Neural progenitor cell (in vitro differentiated cells): Measurements from ENCODE around the gene CYP27B1. TPM values are rescaled to one million over a fixed set of nuclear protein-coding genes. Genes with fewer than 3 reads are reported as not detected.

Experiments
- DNase-seq: peaks from one replicate; pipeline ENCODE4 v3.0.0-alpha.2; 2016; ENCODE audit warnings: low spot score
- H2AFZ ChIP-seq: fragments of 200-600 bp; sonication (generic); replicated peaks from 2 replicates; pipeline ENCODE4 v1.6.1; 2016; ENCODE audit warnings: antibody characterized with exemption
- H3F3A ChIP-seq: fragments of 200-600 bp; sonication (generic); 2 replicates; pipeline ENCODE4 v1.6.1; 2016; ENCODE audit warnings: antibody characterized with exemption, low read depth
- H3K27ac ChIP-seq: fragments of 200-600 bp; sonication (generic); 2 replicates; pipeline ENCODE4 v1.5.1; 2016; ENCODE audit warnings: mild to moderate bottlenecking
- H3K27me3 ChIP-seq: fragments of 200-600 bp; sonication (generic); 2 replicates; pipeline ENCODE4 v1.6.1; 2016; ENCODE audit warnings: mild to moderate bottlenecking, moderate library complexity
- H3K36me3 ChIP-seq: fragments of 200-600 bp; sonication (generic); 2 replicates; pipeline ENCODE4 v1.5.1; 2016
- H3K4me1 ChIP-seq: fragments of 200-600 bp; sonication (generic); 2 replicates; pipeline ENCODE4 v1.6.1; 2016; ENCODE audit warnings: mixed run types
- H3K4me2 ChIP-seq: fragments of 200-600 bp; sonication (generic); 2 replicates; pipeline ENCODE4 v1.6.1; 2016
- H3K4me3 ChIP-seq: fragments of 200-600 bp; sonication (generic); 2 replicates; pipeline ENCODE4 v1.5.1; 2016
- H3K79me2 ChIP-seq: fragments of 200-600 bp; sonication (generic); 2 replicates; pipeline ENCODE4 v1.6.1; 2016; ENCODE audit warnings: low read depth
- H3K9ac ChIP-seq: fragments of 200-600 bp; sonication (generic); 2 replicates; pipeline ENCODE4 v1.6.1; 2016
- H3K9me3 ChIP-seq: fragments of 200-600 bp; sonication (generic); 2 replicates; pipeline ENCODE4 v1.5.1; 2016; ENCODE audit warnings: low read depth
- H4K20me1 ChIP-seq: fragments of 200-600 bp; sonication (generic); 2 replicates; pipeline ENCODE4 v1.6.1; 2016; ENCODE audit warnings: low read depth
- H3K27ac Mint-ChIP-seq: 3 replicates; pipeline ENCODE4 v1.8.0; 2021; ENCODE audit warnings: mixed read lengths
- H3K27me3 Mint-ChIP-seq: 2 replicates; pipeline ENCODE4 v1.8.0; 2022; ENCODE audit warnings: low read depth, mild to moderate bottlenecking, inconsistent platforms, moderate library complexity, mixed read lengths; ENCODE audit not compliant: insufficient read depth
- H3K36me3 Mint-ChIP-seq: 3 replicates; pipeline ENCODE4 v1.8.0; 2021; ENCODE audit warnings: mixed read lengths
- H3K4me1 Mint-ChIP-seq: 3 replicates; pipeline ENCODE4 v1.8.0; 2021; ENCODE audit warnings: mixed read lengths
- H3K4me3 Mint-ChIP-seq: 3 replicates; pipeline ENCODE4 v1.8.0; 2021; ENCODE audit warnings: mild to moderate bottlenecking, moderate library complexity, mixed read lengths
- H3K9me3 Mint-ChIP-seq: 3 replicates; pipeline ENCODE4 v1.8.0; 2020; ENCODE audit warnings: mixed read lengths
- EZH2 ChIP-seq: fragments of 200-600 bp; sonication (generic); IDR thresholded peaks from 2 replicates; pipeline ENCODE4 v1.6.1; 2017; ENCODE audit warnings: antibody characterized with exemption, mild to moderate bottlenecking, moderate library complexity
- EZH2phosphoT487 ChIP-seq: fragments of 200-600 bp; sonication (generic); IDR thresholded peaks from 2 replicates; pipeline ENCODE4 v1.6.1; 2017; ENCODE audit warnings: antibody characterized with exemption
- total RNA-seq: library from RNA; depleted of rRNA; stranded (reverse); fragments of >200 nt; gene quantifications from 2 replicates; pipeline ENCODE4 v1.2.3, GENCODE V29; 2015; ENCODE audit warnings: low replicate concordance
- TF ChIP-seq, protein P1 (sequence below): fragments of 200-600 bp; sonication (generic); IDR thresholded peaks from 2 replicates; pipeline ENCODE4 v1.5.1; 2017; ENCODE audit warnings: antibody characterized with exemption, mild to moderate bottlenecking

CYP27B1 gene
- total RNA-seq, 1 donor from 2014 or later = 0.17 TPM

DNA sequence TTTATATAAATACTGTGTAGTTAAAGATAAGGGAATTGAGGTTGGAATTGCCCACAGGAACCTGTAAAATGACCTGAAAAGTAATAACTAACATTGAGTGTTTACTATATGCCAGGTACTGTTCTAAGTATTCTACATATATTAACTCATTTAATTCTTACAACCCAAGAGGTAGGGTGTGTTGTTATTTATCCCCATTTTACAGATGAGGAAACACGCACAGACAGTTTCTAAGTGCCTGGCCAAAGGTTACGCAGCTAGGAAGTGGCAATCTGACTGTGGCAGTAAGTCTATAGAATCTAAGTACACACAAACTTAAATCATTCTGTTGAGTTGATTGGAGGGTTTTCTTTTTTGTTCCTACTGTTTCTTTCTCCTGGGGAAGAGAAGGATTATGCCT lies 23.1 kb downstream of the CYP27B1 start:
- Mint-ChIP-seq H3K27ac (no peak overlapping the region), H3K4me3 (peak overlapping the region; percentile 95), H3K4me1 (peaks cover 40% of the 10 kb centered on the region), H3K9me3 (no peaks in the 10 kb centered on the region), H3K27me3 (peaks cover 17% of the 10 kb centered on the region), H3K36me3 (peaks cover 19% of the 10 kb centered on the region)
- no peak overlapping the region for H3K9ac ChIP-seq
- H3K27ac ChIP-seq = no peak overlapping the region
- no peaks in the 10 kb centered on the region for H3K9me3 ChIP-seq
- H4K20me1 ChIP-seq = peaks cover 3% of the 10 kb centered on the region
- no peaks in the 10 kb centered on the region for H3K36me3 ChIP-seq
- H3K27me3 ChIP-seq = peaks cover 51% of the 10 kb centered on the region
- H3F3A ChIP-seq = peaks cover 59% of the 10 kb centered on the region
- H3K4me1 ChIP-seq = peaks cover 23% of the 10 kb centered on the region
- H3K4me3 ChIP-seq = no peak overlapping the region
- DNase-seq = no peak
- H3K4me2 ChIP-seq = no peak overlapping the region
- TF ChIP-seq EZH2 = no peak
- TF ChIP-seq, protein P1, sequence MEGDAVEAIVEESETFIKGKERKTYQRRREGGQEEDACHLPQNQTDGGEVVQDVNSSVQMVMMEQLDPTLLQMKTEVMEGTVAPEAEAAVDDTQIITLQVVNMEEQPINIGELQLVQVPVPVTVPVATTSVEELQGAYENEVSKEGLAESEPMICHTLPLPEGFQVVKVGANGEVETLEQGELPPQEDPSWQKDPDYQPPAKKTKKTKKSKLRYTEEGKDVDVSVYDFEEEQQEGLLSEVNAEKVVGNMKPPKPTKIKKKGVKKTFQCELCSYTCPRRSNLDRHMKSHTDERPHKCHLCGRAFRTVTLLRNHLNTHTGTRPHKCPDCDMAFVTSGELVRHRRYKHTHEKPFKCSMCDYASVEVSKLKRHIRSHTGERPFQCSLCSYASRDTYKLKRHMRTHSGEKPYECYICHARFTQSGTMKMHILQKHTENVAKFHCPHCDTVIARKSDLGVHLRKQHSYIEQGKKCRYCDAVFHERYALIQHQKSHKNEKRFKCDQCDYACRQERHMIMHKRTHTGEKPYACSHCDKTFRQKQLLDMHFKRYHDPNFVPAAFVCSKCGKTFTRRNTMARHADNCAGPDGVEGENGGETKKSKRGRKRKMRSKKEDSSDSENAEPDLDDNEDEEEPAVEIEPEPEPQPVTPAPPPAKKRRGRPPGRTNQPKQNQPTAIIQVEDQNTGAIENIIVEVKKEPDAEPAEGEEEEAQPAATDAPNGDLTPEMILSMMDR = no peak
- TF ChIP-seq EZH2phosphoT487 = no peak
- peaks cover 16% of the 10 kb centered on the region for H3K79me2 ChIP-seq
- no peak overlapping the region for H2AFZ ChIP-seq

- Histone ChIP-seq H3K27me3 (peaks cover 68% of the 10 kb centered on the region), H3K4me3 (no peak overlapping the region), H2AFZ (no peak overlapping the region), H3K4me1 (peaks cover 23% of the 10 kb centered on the region), H3K27ac (no peak overlapping the region), H3K9ac (no peak overlapping the region), H3K79me2 (peaks cover 14% of the 10 kb centered on the region), H3F3A (peaks cover 51% of the 10 kb centered on the region), H3K9me3 (no peaks in the 10 kb centered on the region), H4K20me1 (peaks cover 11% of the 10 kb centered on the region), H3K4me2 (no peak overlapping the region), H3K36me3 (no peaks in the 10 kb centered on the region)
- Mint-ChIP-seq H3K27me3 (peaks cover 15% of the 10 kb centered on the region), H3K36me3 (peaks cover 10% of the 10 kb centered on the region), H3K4me1 (peaks cover 40% of the 10 kb centered on the region), H3K4me3 (no peak overlapping the region), H3K9me3 (no peaks in the 10 kb centered on the region), H3K27ac (no peak overlapping the region)
- TF ChIP-seq EZH2phosphoT487 = no peak
- TF ChIP-seq, protein P1 = no peak
- no peak for TF ChIP-seq EZH2
- no peak for DNase-seq
These were observed 24.8 kb downstream of the CYP27B1 start for GRCh38 chr12:57741844-57742738.

DNA sequence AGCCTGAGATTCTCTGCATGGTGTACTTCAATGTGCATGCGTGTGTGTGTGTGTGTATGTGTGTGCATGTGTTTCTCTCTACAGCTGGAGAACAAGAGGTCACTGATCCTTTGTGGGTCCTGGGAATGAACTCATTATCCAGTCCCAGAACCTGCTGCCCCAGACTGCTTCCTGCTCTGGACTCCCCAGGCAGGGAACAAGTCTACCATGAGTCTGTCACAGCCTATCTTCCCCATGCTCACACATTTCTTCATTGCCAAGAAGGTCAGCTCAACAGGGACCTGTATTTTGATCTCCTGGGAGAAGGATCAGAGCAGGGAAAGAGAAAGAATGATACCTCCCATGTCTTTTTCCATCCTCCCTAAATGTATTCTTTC lies 25.5 kb downstream of the CYP27B1 start:
- Histone ChIP-seq H3K79me2 (peaks cover 10% of the 10 kb centered on the region), H3K27me3 (peaks cover 75% of the 10 kb centered on the region), H4K20me1 (peaks cover 17% of the 10 kb centered on the region), H3F3A (peaks cover 51% of the 10 kb centered on the region), H3K27ac (no peak overlapping the region), H3K36me3 (no peaks in the 10 kb centered on the region), H3K9ac (no peak overlapping the region), H3K9me3 (no peaks in the 10 kb centered on the region), H3K4me3 (no peak overlapping the region), H2AFZ (no peak overlapping the region), H3K4me2 (no peak overlapping the region), H3K4me1 (peaks cover 24% of the 10 kb centered on the region)
- no peak overlapping the region for H3K27ac Mint-ChIP-seq
- H3K27me3 Mint-ChIP-seq = peaks cover 21% of the 10 kb centered on the region
- peaks cover 46% of the 10 kb centered on the region for H3K4me1 Mint-ChIP-seq
- no peaks in the 10 kb centered on the region for H3K9me3 Mint-ChIP-seq
- H3K36me3 Mint-ChIP-seq = peaks cover 5% of the 10 kb centered on the region
- no peak for DNase-seq
- H3K4me3 Mint-ChIP-seq = no peak overlapping the region
- TF ChIP-seq, protein P1 = no peak
- no peak for TF ChIP-seq EZH2
- no peak for TF ChIP-seq EZH2phosphoT487
